HG03025 (cell line): ENCODE results near the gene KRTAP12-2.
"Not testable (repeated sequence)": the region's sequence is repeated elsewhere in the genome, so short reads cannot be mapped to it uniquely, and the experiment has no call there.

Experiments
- ATAC-seq: cut with Tn5 transposase; IDR thresholded peaks from one replicate; pipeline ENCODE4 v1.9.1; 2021; ENCODE audit warnings: mild to moderate bottlenecking, moderate library complexity; ENCODE audit not compliant: unreplicated experiment, low FRiP score

KRTAP12-2 gene

DNA sequence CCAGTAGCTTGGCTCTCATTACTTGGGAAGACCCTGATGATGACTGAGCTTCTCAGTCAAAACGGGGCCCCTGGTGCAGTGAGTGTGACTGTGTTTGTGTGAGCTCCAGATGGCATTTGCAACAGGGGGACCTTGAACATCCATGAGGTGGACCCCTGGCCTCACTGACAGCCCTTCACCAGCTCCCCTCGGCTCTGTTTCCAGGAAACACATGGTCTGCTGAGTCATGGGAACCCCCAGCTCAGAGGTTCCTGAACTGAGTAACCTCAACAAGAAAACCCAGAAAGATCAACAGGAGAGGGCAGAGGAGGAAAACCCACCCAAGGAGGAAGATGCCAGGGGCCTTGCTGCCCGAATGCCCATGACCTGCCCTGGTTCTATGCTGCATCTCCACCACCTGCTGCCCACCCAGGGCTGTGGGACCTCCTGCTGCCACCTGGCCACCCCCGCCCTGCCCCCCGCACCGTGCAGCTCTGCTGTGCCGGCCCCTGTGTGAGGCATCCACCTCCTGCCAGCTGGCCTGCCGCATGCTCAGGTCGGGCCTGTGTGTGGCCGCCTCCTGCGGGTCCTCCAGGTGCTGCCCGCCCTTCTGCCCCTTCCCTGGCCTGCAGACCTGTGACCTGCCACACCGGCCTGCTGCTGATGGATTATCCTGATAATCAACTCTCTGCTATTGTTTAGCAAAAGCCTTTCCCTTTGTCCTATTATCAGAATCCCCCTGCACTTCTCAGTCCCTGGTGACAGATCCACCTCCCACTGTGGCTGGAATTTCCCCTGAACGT lies 19.5 kb upstream of the KRTAP12-2 start:
- no peak for ATAC-seq

DNA sequence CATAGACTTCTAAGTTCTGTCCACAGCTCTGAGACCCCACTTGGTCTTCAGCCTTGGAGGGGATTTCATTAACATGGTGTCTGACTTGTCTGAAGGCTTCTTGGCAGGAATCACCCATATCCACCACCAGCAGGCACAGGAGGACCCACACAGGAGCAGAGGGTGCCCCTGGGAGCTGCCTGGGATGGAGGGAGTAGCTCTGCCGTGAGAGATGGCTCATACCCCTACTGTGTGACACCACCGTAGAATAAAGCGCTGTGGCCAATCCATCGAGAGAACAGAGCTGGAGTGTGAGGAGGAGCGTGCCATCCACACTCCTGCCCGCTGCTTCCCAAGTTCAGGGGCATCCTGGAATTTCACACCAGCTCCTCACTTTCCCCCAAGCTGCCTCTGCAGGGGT lies 18.3 kb upstream of the KRTAP12-2 start:
- not testable (repeated sequence) for ATAC-seq

DNA sequence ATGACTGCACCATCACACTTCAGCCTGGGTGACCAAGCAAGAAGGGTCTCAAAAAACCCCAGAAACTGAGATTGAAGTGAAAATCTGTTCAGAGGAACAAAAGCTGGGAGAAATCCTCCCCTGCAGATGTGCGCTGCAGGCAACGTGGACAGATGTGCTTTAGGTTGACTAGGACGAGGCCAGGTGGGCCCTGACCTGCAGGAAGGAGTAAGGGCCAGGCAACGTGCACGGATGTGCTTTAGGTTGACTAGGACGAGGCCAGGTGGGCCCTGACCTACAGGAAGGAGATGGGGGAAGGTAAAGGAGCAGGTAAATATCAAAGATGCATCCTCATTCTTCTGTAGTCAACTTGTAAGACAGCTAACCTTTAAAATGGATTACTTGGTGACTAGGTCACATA lies 17.8 kb upstream of the KRTAP12-2 start:
- ATAC-seq = no peak

DNA sequence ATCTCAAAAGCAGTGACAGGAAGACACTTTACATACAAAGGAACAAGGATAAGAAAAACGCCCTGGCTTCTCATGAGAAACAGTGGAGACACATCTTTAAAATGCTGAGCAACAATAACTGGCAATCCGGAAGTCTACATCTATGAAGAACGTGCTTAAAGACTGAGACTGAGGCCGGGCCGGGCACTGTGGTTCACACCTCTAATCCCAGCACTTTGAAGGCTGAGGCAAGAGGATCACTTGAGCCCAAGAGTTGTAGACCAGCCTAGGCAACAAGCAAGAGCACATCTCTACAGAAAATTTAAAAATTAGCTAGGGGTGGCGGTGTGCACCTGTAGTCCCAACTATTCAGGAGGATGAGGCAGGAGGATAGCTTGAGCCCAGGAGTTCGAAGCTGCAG lies 17.4 kb upstream of the KRTAP12-2 start:
- no peak for ATAC-seq

DNA sequence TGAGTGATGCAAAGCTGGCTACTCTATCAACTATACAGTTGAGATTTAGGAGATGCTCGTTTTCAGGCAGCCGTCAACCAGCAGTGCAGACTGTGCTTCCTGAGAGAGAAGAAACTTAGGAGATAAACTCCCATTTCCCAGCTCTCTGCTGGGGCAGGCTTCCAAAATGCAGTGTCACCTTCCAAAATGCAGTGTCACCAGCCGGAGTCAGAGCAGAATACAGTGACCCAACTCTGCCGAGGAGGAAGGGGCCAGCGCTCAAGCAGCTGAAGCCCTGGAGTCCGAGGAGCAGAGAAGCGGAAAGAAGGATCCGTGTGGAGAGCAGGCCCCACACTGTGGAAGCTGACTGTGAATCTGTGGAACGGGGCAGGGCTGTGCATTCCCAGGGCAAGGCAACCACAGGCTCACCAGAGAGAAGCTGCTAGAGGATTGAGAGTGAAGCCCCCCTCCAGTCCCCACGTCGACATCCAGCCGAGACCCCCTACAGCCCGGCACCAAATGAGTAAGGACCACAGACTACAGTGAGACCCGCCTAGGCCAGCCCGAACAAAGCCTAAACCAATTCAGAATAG lies 15.9 kb upstream of the KRTAP12-2 start:
- ATAC-seq = no peak

DNA sequence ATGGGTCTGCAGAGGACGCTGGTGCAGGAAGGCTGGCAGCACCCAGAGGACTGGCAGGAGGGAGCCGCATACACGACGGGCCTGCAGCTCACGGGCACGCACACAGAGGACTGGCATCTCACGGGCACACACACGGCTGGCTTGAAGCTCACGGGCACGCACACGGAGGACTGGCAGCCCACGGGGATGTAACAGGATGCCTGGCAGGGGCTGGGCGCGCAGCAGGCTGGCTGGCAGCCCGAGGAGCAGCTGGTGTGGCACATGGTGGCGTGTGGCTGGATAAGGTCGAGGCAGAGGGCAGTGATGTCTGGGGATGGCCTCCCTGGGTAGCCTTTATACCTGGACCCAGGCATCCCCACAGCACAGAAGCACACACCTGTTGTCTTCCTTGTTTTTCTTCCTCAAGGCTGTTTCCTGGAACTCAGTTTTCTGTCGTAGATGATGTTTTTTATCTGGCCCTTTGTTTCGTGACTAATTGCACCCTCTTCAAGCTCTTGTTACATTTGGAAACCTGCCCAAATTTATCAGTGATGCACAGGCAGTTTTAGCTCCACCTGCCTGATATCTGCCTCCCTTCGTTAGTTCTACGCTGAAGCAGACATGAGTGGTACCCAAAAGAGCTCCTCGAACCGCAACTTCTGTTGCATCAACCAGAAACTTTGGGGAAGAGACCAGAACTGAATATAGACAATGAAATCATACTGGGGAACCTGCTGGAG lies 15.3 kb upstream of the KRTAP12-2 start, which contains the start of gene KRTAP12-1:
KRTAP12-1 (minus strand) TSS at position 303 of the 719 bp plus-strand sequence; CDS start at position 263, 40 bp downstream.
- ATAC-seq = no peak

DNA sequence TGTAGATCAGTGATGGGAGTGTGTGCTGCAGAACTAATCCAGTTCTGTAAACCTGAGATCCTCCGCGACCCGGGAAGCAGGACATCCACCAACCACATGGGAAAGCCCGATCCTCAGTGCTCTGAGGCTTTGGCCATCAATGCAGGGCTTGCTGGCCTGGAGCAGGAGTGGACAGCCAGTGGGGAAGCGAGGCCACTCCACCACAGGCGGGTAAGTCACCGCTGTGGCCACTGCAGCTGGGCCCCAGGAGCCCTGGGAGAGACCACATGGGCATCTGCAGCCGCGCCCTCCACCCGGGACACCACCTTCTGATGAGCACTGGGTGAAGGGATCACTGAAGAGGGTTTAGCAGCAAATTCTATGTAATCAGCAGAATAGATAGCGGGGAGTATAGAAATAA lies 14.4 kb upstream of the KRTAP12-2 start:
- no peak for ATAC-seq

DNA sequence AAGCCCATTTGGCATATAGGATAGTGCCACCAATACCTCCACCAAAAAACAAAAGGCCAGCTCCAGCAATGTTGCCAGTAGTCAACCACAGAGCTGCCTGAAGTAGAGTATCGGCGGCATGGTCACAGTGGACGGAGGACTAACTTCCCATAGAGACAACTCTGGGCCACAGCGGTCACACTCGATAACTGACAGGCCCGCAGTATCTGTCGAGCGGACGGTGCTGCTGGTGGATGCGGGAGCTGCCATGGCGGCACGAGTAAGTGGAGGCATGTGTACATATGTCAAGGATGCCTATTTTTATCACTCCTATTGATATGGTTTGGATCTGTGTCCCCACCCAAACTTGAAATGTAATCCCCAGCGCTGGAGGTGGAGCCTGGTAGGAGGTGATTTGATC lies 11.2 kb upstream of the KRTAP12-2 start:
- no peak for ATAC-seq

DNA sequence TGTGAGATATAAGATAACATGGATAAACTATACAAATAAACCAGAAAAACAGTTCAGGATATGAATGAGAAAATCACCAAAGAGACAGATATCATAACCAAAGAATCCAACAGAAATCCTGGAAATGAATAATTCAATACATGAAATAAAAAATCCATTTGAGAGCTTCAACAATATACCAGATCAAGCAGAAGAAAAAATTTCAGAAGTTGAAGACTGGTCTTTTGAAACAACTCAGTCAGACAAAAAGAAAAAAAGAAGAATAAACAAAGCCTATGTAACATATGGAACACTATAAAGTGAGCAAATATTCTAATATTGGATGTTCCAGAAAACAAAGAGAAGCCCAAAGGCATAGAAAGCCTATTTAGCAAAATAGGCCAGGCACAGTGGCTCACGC lies 5.2 kb upstream of the KRTAP12-2 start:
- ATAC-seq = no peak

DNA sequence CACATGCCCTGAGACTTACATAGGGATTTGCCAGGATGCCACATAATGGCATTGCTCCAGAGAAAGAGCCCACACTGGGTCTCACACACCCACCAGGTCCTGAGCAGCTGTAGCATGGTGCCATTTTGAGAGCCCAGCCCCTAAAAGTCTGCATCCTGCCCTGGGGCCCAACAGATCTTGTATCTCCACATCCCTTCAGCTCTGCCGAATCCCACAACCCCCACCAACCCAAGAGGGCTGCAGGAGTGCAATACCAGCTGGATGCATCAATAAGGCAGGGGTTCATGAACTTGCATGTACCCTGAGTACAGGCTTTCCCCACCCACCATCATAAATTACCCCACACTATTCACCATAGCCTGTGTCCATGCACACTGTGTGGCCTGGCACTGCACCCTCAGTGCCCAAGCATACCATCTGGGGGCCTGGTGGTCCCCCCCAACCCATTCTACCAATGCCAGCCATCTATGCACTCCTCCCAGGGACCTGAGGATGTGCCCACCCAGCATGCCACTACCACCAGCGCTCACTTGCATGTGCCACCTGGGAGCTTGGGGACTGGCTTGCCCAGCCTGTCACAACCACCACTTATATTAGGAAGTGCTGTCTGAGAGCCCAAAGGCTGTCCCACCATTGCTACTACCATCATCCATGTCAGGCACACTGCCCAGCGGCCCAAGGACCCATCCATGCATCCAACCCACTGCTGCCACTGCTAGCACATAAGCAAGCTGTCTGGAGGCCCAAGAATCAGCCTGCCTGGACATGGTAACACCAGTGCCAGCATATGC lies 4.1 kb upstream of the KRTAP12-2 start:
- ATAC-seq = no peak

DNA sequence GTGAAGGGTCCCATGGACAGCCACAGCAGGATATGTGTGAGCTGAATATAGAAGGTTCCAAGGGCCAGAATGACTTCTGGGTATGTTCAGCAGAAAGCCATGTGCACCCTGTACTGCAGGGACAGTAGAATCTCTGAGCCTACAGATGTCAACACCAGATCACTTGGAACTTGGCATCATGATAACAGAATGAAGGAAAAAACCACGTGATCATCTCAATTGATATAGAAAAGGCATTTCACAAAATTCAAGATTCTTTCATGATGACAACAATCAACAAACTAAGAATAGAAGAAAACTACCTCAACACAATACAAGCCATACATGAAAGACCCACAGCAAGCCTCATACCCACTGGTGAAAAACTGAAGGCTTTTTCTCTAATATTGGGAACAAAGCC lies 885 bp upstream of the KRTAP12-2 start:
- ATAC-seq = no peak

DNA sequence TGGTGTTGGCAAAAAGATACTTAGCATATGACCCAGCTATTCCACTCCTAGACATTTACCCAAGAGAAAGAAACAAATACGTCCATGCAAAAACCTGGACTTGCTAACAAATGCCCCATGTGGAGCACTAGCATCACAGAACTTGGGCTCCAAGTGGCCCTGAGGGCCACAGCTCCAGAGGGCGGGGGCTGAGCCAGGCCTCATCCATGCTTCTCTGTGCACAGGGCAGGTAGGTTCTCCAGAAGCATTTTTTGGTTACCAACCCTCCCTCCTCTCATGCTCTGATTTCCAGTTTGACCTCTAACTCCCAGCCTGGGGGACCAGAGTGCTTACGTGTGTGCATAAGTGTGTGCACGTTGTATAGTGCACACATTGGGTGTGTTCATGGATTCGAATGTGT lies 2.0 kb downstream of the KRTAP12-2 start:
- no peak for ATAC-seq

DNA sequence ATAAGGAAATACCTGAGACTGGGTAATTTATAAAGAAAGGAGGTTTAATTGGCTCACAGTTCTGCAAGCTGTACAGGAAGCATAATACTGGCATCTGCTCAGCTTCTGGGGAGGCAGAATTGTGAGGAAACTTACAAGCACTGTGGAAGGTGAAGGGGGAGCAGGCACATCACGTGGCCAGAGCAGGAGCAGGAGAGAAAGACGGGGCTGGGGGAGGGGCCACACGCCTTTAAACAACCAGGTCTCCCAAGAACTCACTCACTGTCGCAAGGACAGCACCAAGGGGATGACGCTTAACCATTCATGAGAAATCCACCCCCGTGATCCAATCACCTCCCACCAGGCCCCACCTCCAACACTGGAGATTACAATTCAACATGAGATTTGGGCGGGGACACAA lies 5.2 kb downstream of the KRTAP12-2 start:
- ATAC-seq = not testable (repeated sequence)

DNA sequence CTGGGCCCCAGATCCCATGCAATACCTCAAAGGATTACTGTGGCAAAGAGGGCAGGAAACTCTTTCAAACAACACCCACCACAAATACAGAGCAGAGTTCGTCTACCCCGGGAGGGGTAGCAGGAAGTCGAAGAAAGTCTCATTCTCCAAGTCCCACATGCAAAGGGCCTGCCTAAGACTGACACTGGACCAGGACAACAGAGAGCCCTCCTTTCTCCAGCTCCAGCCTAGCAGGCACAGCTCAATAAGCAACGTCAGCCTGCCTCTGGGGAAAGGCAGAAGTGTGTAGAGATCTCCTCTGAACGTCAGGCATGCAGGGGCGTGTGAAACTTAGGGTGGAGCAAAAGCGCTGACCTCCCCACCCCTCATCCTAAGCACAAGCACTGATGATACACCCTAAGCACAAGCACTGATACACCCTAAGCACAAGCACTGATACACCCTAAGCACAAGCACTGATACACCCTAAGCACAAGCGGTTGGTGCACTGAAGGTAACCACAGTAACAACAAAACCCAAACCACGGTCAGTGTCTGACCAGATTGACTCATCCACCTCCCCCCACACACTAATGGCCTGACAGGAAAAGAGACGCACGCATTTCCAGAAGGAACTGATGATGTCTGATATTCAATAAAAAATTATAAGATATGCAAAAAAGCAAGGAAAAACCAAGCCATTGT lies 7.7 kb downstream of the KRTAP12-2 start:
- ATAC-seq = no peak

DNA sequence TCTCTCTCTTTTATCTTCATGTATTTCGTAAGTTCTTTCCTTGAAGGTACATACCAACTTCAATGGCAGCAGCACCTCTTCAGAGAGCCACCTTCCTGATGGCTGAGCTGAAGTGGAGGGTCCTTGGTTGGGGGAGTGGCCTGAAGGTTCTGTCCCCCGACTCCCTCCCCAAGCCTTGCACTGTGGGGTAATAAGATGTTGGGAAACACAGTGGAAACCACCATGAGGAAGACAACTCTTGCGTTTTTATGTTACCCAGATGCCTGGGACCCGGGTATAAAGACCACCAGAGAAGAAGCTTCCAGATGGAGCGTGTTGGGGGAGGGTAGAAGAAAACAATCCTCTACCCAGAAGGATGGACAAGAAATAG lies 8.2 kb downstream of the KRTAP12-2 start:
- ATAC-seq = no peak

DNA sequence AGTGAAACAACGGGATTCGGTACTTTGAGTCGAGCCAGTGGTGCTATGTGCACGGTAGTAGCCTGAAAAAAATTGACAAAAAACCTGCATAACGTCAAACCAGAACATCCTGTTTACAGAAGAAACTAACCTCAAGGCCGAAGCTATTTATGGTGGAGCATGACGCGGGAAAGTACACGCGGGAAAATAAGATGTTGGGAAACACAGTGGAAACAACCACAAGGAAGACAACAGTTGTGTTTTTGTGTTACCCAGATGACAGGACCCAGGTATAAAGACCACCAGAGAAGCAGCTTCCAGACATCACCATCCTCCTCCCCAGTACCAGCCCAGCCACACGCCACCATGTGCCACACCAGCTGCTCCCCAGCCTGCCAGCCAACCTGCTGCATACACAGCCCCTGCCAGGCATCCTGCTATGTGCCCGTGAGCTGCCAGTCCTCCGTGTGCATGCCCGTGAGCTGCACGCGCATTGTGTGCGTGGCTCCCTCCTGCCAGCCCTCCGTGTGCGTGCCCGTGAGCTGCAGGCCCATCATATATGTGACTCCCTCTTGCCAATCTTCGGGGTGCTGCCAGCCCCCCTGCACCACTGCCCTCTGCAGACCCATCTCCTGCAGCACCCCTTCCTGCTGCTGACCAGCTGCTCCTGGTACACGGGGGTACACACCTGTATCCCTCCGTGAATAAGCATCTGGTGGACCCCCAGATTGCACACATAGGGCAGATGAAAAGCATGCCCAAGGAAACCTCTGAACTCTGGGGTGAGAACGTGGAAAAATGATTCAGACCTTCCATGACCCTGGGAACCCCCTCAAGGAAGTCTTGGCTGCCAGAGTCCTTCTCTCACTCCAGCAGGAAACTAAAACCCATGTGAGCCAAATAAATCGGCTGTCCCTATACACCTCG lies 8.8 kb downstream of the KRTAP12-2 start, which contains the start of gene KRTAP12-3:
KRTAP12-3 (plus strand) TSS at position 298 of the 906 bp plus-strand sequence; CDS start at position 346, 48 bp downstream.
- no peak for ATAC-seq

DNA sequence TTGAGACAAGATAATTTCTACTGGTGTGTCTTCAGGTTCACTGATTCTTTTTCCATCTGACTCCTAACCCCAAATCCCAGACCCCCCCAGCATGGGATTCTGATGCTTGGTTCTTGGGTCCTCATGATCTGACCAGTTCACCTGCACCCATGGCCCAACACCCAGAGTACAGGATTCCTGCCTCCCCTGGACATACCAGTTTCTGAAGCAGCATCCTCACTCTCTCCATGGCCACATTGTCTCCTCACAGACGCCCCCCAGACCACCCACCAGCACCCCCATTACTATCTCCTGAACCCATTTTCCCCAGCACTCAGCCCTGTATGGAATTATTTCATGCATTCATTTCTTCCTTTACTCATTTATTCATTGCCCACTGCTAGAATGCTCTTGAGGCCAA lies 9.9 kb downstream of the KRTAP12-2 start:
- no peak for ATAC-seq

DNA sequence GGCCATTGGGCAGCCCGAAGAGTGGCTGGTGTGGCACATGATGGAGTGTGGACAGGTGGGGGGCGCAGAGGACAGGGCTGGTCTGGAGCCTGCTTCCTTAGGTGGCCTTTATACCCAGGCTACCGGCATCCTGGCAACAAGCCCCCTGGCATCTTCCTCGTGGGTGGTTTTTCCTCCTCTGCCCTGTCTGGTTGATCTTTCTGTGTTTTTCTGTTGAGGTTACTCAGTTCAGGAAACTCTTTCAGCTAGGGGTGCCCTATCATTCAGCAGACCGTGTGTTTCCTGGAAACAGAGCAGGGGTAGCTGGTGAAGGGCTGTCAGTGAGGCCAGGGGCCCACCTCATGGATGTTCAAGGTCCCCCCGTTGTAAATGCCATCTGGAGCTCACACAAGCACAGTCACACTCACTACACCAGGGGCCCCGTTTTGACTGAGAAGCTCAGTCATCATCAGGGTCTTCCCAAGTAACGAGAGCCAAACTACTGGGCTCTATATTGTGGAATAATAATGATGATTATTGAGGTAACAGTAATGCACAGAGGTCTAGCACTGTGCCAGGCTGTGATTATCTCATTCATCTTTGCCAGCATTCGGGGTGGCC lies 12.1 kb downstream of the KRTAP12-2 start, which contains the start of gene KRTAP12-4:
KRTAP12-4 (minus strand) TSS at position 84 of the 600 bp plus-strand sequence; CDS start at position 39, 45 bp downstream.
- no peak for ATAC-seq
